ENCODE data around the gene ASXL1.
"Not testable (repeated sequence)": the region's sequence is repeated elsewhere in the genome, so short reads cannot be mapped to it uniquely, and the experiment has no call there.

ASXL1 gene

GRCh38 chr20:32465901-32466675 lies 108.0 kb downstream of the ASXL1 start:
- not testable (repeated sequence) for DNase-seq (ENCODE audit: low read depth)

- no peak for DNase-seq (ENCODE audit: low read depth)
Measured at GRCh38 chr20:32466739-32467505, 108.8 kb downstream of the ASXL1 start.

GRCh38 chr20:32467506-32468312 lies 109.6 kb downstream of the ASXL1 start:
- DNase-seq (ENCODE audit: low read depth): no peak

- no peak for DNase-seq (ENCODE audit: low read depth)
Measured at GRCh38 chr20:32468313-32468640, 110.1 kb downstream of the ASXL1 start.

- no peak for DNase-seq (ENCODE audit: low read depth)
Measured at GRCh38 chr20:32468860-32469259, 110.7 kb downstream of the ASXL1 start.

GRCh38 chr20:32470025-32470861 lies 112.1 kb downstream of the ASXL1 start:
- no peak for DNase-seq (ENCODE audit: low read depth)

- no peak for DNase-seq (ENCODE audit: low read depth)
Measured at GRCh38 chr20:32470940-32471339, 112.8 kb downstream of the ASXL1 start.

GRCh38 chr20:32472581-32473207 lies 114.6 kb downstream of the ASXL1 start:
- no peak for DNase-seq (ENCODE audit: low read depth)

GRCh38 chr20:32473231-32474008 lies 115.3 kb downstream of the ASXL1 start:
- no peak for DNase-seq (ENCODE audit: low read depth)

GRCh38 chr20:32474009-32474716 lies 116.0 kb downstream of the ASXL1 start:
- DNase-seq (ENCODE audit: low read depth): no peak

- DNase-seq (ENCODE audit: low read depth): no peak
Measured at GRCh38 chr20:32474717-32474966, 116.5 kb downstream of the ASXL1 start.

- peak; percentile 92 for DNase-seq (ENCODE audit: low read depth)
Measured at GRCh38 chr20:32474967-32475811, 117.1 kb downstream of the ASXL1 start.

- DNase-seq (ENCODE audit: low read depth): no peak
Measured at GRCh38 chr20:32476684-32477593, 118.8 kb downstream of the ASXL1 start.

- no peak for DNase-seq (ENCODE audit: low read depth)
Measured at GRCh38 chr20:32477594-32478512, 119.7 kb downstream of the ASXL1 start.

GRCh38 chr20:32478576-32478975 lies 120.4 kb downstream of the ASXL1 start:
- no peak for DNase-seq (ENCODE audit: low read depth)

GRCh38 chr20:32479012-32479411 lies 120.9 kb downstream of the ASXL1 start:
- no peak for DNase-seq (ENCODE audit: low read depth)

GRCh38 chr20:32479697-32480171 lies 121.6 kb downstream of the ASXL1 start:
- DNase-seq (ENCODE audit: low read depth): no peak

Measured in fibroblast of gingiva (primary cell).